D721Med (cell line): Measurements from ENCODE around the gene RREB1.

Source experiments
- DNase-seq: peaks from one replicate; pipeline ENCODE4 v3.0.0; 2011; ENCODE audit warnings: low spot score; ENCODE audit not compliant: insufficient read length
- FAIRE-seq: peaks from 2 replicates; lab custom pipeline; 2011; peaks lifted over from hg19 to GRCh38; lab: Jason Lieb, UNC
- CTCF ChIP-seq: IDR thresholded peaks from 2 replicates; pipeline ENCODE4 v1.5.1; 2012; ENCODE audit warnings: mild to moderate bottlenecking, control low read depth; ENCODE audit not compliant: insufficient read depth; ENCODE audit errors: missing control alignments

RREB1 gene

GRCh38 chr6:7139835-7140470 lies 32.2 kb downstream of the RREB1 start:
- DNase-seq (no peak), FAIRE-seq (no peak)
- no peak for TF ChIP-seq CTCF

GRCh38 chr6:7140631-7141378 lies 33.0 kb downstream of the RREB1 start:
- TF ChIP-seq CTCF: no peak
- peak; percentile 89 for DNase-seq
- FAIRE-seq: no peak

- TF ChIP-seq CTCF: no peak
- FAIRE-seq (no peak), DNase-seq (no peak)
Observed at GRCh38 chr6:7142228-7142801, 34.6 kb downstream of the RREB1 start.

- DNase-seq (no peak), FAIRE-seq (no peak)
- TF ChIP-seq CTCF: no peak
Observed at GRCh38 chr6:7142918-7143475, 35.2 kb downstream of the RREB1 start.

- no peak for TF ChIP-seq CTCF
- DNase-seq: no peak
- FAIRE-seq: no peak
Observed at GRCh38 chr6:7143476-7143974, 35.8 kb downstream of the RREB1 start.

GRCh38 chr6:7144872-7145584 lies 37.3 kb downstream of the RREB1 start:
- no peak for TF ChIP-seq CTCF
- FAIRE-seq (no peak), DNase-seq (no peak)
